ENCODE data around the gene TRIM74.

TRIM74 gene

GRCh38 chr7:72924733-72925545 lies 44.3 kb downstream of the TRIM74 start, which contains the start of gene POM121 (continued):
- peak; percentile 18; the same call in 1 of the 2 replicates for TF ChIP-seq SP3 (tag by site-specific recombination; IDR thresholded peaks at IDR 0.05)
- TF ChIP-seq, protein P1, sequence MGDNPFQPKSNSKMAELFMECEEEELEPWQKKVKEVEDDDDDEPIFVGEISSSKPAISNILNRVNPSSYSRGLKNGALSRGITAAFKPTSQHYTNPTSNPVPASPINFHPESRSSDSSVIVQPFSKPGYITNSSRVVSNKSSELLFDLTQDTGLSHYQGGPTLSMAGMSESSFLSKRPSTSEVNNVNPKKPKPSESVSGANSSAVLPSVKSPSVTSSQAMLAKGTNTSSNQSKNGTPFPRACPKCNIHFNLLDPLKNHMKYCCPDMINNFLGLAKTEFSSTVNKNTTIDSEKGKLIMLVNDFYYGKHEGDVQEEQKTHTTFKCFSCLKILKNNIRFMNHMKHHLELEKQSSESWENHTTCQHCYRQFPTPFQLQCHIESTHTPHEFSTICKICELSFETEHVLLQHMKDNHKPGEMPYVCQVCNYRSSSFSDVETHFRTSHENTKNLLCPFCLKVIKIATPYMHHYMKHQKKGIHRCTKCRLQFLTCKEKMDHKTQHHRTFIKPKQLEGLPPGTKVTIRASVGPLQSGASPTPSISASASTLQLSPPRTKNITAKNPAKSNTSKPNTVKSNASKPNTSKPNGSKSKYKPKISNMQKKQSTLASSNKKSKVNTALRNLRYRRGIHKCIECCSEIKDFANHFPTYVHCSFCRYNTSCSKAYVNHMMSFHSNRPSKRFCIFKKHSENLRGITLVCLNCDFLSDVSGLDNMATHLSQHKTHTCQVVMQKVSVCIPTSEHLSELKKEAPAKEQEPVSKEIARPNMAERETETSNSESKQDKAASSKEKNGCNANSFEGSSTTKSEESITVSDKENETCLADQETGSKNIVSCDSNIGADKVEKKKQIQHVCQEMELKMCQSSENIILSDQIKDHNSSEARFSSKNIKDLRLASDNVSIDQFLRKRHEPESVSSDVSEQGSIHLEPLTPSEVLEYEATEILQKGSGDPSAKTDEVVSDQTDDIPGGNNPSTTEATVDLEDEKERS (tag by site-specific recombination; IDR thresholded peaks at IDR 0.05) = no peak
- TF ChIP-seq ZNF629 (tag by site-specific recombination; IDR thresholded peaks at IDR 0.05) = peak; percentile 95
- no peak for TF ChIP-seq ZNF133 (tag by site-specific recombination; IDR thresholded peaks at IDR 0.05)
- TF ChIP-seq, protein P2, sequence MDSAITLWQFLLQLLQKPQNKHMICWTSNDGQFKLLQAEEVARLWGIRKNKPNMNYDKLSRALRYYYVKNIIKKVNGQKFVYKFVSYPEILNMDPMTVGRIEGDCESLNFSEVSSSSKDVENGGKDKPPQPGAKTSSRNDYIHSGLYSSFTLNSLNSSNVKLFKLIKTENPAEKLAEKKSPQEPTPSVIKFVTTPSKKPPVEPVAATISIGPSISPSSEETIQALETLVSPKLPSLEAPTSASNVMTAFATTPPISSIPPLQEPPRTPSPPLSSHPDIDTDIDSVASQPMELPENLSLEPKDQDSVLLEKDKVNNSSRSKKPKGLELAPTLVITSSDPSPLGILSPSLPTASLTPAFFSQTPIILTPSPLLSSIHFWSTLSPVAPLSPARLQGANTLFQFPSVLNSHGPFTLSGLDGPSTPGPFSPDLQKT (IDR thresholded peaks at IDR 0.05; ENCODE audit: borderline replicate concordance, low read depth, low read length) = no peak
- no peak for TF ChIP-seq ZNF513 (tag by site-specific recombination; IDR thresholded peaks at IDR 0.05)
- no peak for TF ChIP-seq ZNF274 (IDR thresholded peaks at IDR 0.05; ENCODE audit: low read length)
- no peak for TF ChIP-seq ZNF274 (tag by site-specific recombination; IDR thresholded peaks at IDR 0.05; ENCODE audit: borderline replicate concordance)
- TF ChIP-seq ZEB2 (tag by site-specific recombination; IDR thresholded peaks at IDR 0.05) = 0 out of 2 replicates have a peak, but pooled peaks have one; percentile 24
- no peak for TF ChIP-seq HOXC10 (CRISPR knock-in tag; IDR thresholded peaks at IDR 0.05)
- TF ChIP-seq ZNF350 (tag by site-specific recombination; IDR thresholded peaks at IDR 0.05) = no peak
- TF ChIP-seq KLF7 (tag by site-specific recombination; IDR thresholded peaks at IDR 0.05; ENCODE audit: borderline replicate concordance) = no peak
- TF ChIP-seq ZNF701 (tag by site-specific recombination; IDR thresholded peaks at IDR 0.05) = no peak
- TF ChIP-seq ZNF529 (tag by site-specific recombination; IDR thresholded peaks at IDR 0.05; ENCODE audit: insufficient replicate concordance) = no peak
- TF ChIP-seq, protein P3, sequence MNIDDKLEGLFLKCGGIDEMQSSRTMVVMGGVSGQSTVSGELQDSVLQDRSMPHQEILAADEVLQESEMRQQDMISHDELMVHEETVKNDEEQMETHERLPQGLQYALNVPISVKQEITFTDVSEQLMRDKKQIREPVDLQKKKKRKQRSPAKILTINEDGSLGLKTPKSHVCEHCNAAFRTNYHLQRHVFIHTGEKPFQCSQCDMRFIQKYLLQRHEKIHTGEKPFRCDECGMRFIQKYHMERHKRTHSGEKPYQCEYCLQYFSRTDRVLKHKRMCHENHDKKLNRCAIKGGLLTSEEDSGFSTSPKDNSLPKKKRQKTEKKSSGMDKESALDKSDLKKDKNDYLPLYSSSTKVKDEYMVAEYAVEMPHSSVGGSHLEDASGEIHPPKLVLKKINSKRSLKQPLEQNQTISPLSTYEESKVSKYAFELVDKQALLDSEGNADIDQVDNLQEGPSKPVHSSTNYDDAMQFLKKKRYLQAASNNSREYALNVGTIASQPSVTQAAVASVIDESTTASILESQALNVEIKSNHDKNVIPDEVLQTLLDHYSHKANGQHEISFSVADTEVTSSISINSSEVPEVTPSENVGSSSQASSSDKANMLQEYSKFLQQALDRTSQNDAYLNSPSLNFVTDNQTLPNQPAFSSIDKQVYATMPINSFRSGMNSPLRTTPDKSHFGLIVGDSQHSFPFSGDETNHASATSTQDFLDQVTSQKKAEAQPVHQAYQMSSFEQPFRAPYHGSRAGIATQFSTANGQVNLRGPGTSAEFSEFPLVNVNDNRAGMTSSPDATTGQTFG (tag by site-specific recombination; IDR thresholded peaks at IDR 0.05; ENCODE audit: borderline replicate concordance) = no peak
- TF ChIP-seq ZNF549 (tag by site-specific recombination; IDR thresholded peaks at IDR 0.05) = no peak
- TF ChIP-seq ZNF426 (tag by site-specific recombination; IDR thresholded peaks at IDR 0.05) = no peak
- TF ChIP-seq KLF1 (tag by site-specific recombination; IDR thresholded peaks at IDR 0.05) = no peak
- TF ChIP-seq ZNF341 (tag by site-specific recombination; IDR thresholded peaks at IDR 0.05; ENCODE audit: low read depth) = peak; percentile 90

Data from HEK293 (cell line).